ENCODE results near the gene PCOLCE2. TPM values are rescaled to one million over a fixed set of nuclear protein-coding genes. Genes with fewer than 3 reads are reported as not detected.

Gene PCOLCE2, protein sequence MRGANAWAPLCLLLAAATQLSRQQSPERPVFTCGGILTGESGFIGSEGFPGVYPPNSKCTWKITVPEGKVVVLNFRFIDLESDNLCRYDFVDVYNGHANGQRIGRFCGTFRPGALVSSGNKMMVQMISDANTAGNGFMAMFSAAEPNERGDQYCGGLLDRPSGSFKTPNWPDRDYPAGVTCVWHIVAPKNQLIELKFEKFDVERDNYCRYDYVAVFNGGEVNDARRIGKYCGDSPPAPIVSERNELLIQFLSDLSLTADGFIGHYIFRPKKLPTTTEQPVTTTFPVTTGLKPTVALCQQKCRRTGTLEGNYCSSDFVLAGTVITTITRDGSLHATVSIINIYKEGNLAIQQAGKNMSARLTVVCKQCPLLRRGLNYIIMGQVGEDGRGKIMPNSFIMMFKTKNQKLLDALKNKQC
- total RNA-seq: 23.3 TPM
- long read RNA-seq, transcript PCOLCE2-201 (9 exons, 2,021 nt): major isoform, 40 of 44 reads
- long read RNA-seq, partial matches to known transcripts: 0 of 44 reads
- long read RNA-seq, other reads (novel, unspliced or antisense): 3 of 44 reads

DNA sequence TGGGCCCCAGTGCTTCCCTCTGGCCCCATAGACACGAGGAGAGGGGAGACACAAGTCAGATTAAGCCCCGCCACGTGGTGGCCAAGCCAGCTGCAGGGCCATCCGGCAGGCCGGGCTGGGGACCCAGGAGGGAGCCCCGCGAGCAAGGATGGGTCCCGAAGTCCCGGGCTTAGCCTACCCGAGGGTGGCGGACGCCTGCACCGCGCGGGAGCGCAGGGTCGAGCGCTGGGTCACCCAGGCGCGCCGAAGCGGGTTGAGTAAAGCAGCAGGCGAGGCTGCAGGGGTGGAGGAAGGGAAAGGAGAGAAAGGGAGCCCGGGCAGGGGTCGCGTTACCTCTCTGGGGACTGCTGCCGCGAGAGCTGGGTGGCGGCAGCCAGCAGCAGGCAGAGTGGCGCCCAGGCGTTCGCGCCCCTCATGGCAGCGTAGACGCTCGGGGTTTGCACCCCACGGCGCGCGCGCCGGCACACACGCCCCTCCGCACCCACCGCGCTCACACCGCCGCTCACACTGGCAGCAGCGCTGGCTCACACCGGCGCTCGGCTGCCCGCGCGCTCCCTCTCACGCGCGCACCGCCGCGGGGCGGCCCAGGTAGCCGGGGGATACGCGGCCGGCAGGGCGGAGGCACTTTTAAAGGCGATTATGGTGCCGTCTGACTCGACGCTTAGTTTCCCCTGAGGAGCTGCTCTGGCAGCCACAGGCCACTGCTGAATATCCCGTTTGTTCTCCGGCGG, at the start of gene PCOLCE2:
TSS of gene PCOLCE2 (minus strand) at position 603 of the 731 bp plus-strand sequence. CDS start at position 416, 187 bp downstream.
- Histone ChIP-seq H3K4me1 (peaks cover 12% of the 10 kb centered on the region), H3K9me3 (no peaks in the 10 kb centered on the region), H3K27me3 (peaks cover 21% of the 10 kb centered on the region), H3K27ac (no peak within 1 kb of the TSS), H3K36me3 (no peaks in the 10 kb centered on the region), H3K4me3 (peak within 1 kb of the TSS; percentile 52)
- intact Hi-C loops (cut with DNase I): no loop called here
- peak; percentile 69 for DNase-seq
- peak; percentile 79 for ATAC-seq
- TF ChIP-seq, protein P1, sequence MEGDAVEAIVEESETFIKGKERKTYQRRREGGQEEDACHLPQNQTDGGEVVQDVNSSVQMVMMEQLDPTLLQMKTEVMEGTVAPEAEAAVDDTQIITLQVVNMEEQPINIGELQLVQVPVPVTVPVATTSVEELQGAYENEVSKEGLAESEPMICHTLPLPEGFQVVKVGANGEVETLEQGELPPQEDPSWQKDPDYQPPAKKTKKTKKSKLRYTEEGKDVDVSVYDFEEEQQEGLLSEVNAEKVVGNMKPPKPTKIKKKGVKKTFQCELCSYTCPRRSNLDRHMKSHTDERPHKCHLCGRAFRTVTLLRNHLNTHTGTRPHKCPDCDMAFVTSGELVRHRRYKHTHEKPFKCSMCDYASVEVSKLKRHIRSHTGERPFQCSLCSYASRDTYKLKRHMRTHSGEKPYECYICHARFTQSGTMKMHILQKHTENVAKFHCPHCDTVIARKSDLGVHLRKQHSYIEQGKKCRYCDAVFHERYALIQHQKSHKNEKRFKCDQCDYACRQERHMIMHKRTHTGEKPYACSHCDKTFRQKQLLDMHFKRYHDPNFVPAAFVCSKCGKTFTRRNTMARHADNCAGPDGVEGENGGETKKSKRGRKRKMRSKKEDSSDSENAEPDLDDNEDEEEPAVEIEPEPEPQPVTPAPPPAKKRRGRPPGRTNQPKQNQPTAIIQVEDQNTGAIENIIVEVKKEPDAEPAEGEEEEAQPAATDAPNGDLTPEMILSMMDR (IDR thresholded peaks at IDR 0.05): no peak

DNA sequence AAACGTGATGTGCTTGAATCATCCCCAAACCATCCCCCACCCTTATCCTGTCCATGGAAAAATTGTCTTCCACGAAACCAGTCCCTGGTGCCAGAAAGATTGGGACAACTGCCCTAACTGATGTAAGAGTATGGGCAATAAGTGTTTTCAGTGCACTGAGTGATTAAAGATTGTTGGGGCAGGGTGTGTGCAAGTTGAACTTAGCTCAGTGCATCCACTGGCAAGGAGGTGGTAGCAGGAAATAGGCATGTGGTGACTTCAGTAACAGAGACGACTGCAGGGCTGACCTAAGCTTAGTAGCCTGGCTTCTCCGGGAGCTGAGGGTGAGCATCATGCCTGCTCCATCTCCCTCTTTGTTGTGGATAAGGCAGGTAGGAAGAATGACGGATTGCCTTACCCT, 47.1 kb upstream of the PCOLCE2 start:
- intact Hi-C loops (cut with DNase I): no loop called here
- Histone ChIP-seq H3K27me3 (peaks cover 5% of the 10 kb centered on the region), H3K4me3 (no peak overlapping the region), H3K4me1 (no peaks in the 10 kb centered on the region), H3K27ac (no peak overlapping the region), H3K36me3 (no peaks in the 10 kb centered on the region), H3K9me3 (no peaks in the 10 kb centered on the region)
- ATAC-seq (no peak), DNase-seq (no peak)
- TF ChIP-seq, protein P1 (IDR thresholded peaks at IDR 0.05): no peak

DNA sequence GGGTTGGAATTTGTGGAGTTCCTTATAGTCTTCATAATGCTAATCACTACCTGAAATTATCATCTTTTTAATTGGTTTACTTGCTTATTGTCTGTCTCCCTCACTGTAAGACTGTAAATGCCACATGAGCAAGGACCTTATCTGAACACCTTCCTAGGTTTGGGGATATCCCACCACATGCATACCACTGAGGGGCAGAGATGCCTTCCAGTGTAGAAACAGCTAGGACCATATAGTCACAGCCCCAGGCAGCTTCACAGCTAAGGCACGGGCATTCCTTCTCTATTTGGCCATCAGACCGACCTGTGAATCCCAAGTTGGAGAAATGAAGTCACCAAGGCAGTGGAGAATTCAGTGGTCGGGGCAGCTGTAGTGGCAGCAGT, 46.0 kb upstream of the PCOLCE2 start:
- no peak for DNase-seq
- TF ChIP-seq, protein P1 (IDR thresholded peaks at IDR 0.05): no peak
- H3K27me3 ChIP-seq: peaks cover 5% of the 10 kb centered on the region
- no peaks in the 10 kb centered on the region for H3K4me1 ChIP-seq
- no peak overlapping the region for H3K4me3 ChIP-seq
- H3K9me3 ChIP-seq: no peaks in the 10 kb centered on the region
- no peaks in the 10 kb centered on the region for H3K36me3 ChIP-seq
- H3K27ac ChIP-seq: no peak overlapping the region
- intact Hi-C loops (cut with DNase I): no loop called here
- ATAC-seq: no peak

DNA sequence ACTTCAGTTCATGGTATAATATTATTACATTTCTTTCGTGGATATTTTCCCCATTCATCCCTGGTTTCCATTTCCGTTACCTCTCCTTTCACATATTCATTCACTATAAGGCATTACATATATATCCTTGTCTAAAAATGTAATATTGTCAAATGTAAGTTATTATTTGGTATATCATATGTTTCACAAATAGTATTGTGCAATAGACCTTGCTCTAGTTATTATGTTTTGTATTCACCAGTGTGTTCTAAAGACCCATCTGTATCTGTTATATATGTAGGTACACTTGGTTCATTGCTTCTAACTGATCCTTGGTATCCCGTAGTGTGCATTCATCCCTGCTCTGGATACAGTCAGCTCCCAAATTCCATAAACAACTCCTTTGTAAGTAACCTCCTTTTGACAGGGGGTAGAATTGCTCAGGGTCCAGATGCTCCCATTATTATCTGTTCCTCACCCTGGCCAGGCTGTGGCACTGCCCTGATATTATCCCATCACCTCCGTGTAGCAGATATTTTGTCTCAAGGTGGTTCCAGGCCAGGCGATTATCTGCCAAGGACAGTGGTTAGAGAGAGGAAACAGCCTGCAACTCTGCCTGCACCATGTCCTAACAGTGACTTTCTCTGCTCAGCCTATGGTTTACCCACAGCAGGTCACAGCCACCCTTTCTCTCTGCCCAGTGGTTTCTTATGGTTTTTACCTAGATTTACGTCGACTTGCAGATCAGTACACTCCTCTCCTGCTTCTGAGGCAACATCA, 45.4 kb upstream of the PCOLCE2 start:
- TF ChIP-seq, protein P1 (IDR thresholded peaks at IDR 0.05): no peak

DNA sequence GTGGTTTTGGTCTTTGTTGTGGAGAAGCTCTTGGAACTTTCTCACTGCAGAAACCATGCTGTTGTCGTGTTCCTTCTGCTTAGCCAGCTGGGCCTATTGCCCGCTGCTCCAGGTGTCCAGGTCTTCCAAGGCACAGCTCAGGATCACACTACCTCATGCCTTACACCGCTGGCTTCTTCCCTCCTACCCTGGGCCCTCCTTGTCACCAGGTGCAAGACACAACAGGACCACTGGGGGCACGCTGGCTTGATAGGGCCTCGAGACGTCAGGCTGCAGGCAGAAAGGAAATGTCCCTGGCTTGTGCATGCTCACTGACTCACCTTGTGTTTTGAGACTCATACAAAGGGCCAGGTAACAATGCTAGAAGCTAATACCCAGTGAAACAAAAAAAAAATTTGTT, 42.3 kb upstream of the PCOLCE2 start:
- DNase-seq: no peak
- H3K27me3 ChIP-seq: peaks cover 12% of the 10 kb centered on the region
- H3K4me1 ChIP-seq: no peaks in the 10 kb centered on the region
- H3K9me3 ChIP-seq: no peaks in the 10 kb centered on the region
- TF ChIP-seq, protein P1 (IDR thresholded peaks at IDR 0.05): no peak
- H3K27ac ChIP-seq: no peak overlapping the region
- ATAC-seq: peak; percentile 39
- intact Hi-C loops (cut with DNase I): no loop called here
- H3K36me3 ChIP-seq: no peaks in the 10 kb centered on the region
- H3K4me3 ChIP-seq: no peak overlapping the region

More for the DNA sequence above, 45.4 kb upstream of the PCOLCE2 start:
- ATAC-seq (no peak), DNase-seq (no peak)
- Histone ChIP-seq H3K4me3 (no peak overlapping the region), H3K36me3 (no peaks in the 10 kb centered on the region), H3K27me3 (peaks cover 5% of the 10 kb centered on the region), H3K27ac (no peak overlapping the region), H3K4me1 (no peaks in the 10 kb centered on the region), H3K9me3 (no peaks in the 10 kb centered on the region)
- intact Hi-C loops (cut with DNase I): no loop called here
